HEK293 (cell line): ENCODE data around the gene SRSF11.

Experiments
- CTCF ChIA-PET: fragments of 350-600 bp; formaldehyde crosslinking; extraction: SDS; loops from one replicate; lab custom pipeline; 2021; ENCODE audit warnings: antibody characterized with exemption; lab: Yijun Ruan, JAX
- POLR2A ChIA-PET: fragments of 300-600 bp; formaldehyde crosslinking; extraction: SDS; loops from one replicate; lab custom pipeline; 2020; ENCODE audit warnings: antibody characterized with exemption, inconsistent platforms; lab: Yijun Ruan, JAX
- H3K27ac ChIP-seq: fragments of 200-500 bp; sonication (Bioruptor generic); 2 replicates; pipeline ENCODE4 v1.5.1; 2014; ENCODE audit warnings: low read depth, low read length, control low read depth, inconsistent platforms; ENCODE audit errors: extremely low read depth
- H3K36me3 ChIP-seq, 2 experiments: fragments of 200-500 bp in 1 of 2; sonication (Bioruptor generic) in 1 of 2; 1 replicate in 1 of 2; 2 replicates in 1 of 2; pipeline ENCODE4 v1.5.1; 2014 to 2017; ENCODE audit warnings: inconsistent platforms in 2 of 2, low read length in 2 of 2; ENCODE audit not compliant: control insufficient read depth in 2 of 2, insufficient read depth in 1 of 2
- H3K4me1 ChIP-seq: fragments of 200-500 bp; sonication (Bioruptor generic); 2 replicates; pipeline ENCODE4 v1.5.1; 2014; ENCODE audit warnings: mild to moderate bottlenecking, low read length, inconsistent platforms; ENCODE audit not compliant: control insufficient read depth, insufficient read depth
- H3K4me3 ChIP-seq: 2 replicates; pipeline ENCODE4 v1.5.1; 2011; ENCODE audit warnings: low read depth, mild to moderate bottlenecking, control low read depth, low read length, moderate library complexity
- H3K9me3 ChIP-seq: fragments of 200-500 bp; sonication (Bioruptor generic); 2 replicates; pipeline ENCODE4 v1.5.1; 2014; ENCODE audit warnings: low read depth, low read length, inconsistent platforms; ENCODE audit not compliant: control insufficient read depth, insufficient read depth
- FEZF1 ChIP-seq: fragments of 450-650 bp; formaldehyde crosslinking; IDR thresholded peaks from 2 replicates; pipeline ENCODE4 v1.5.1; 2016; ENCODE audit warnings: missing biosample characterization, missing genetic modification characterization
- GLIS2 ChIP-seq: fragments of 450-650 bp; formaldehyde crosslinking; IDR thresholded peaks from 2 replicates; pipeline ENCODE4 v1.5.1; 2016; ENCODE audit warnings: missing biosample characterization, missing genetic modification characterization
- KLF17 ChIP-seq: fragments of 450-650 bp; formaldehyde crosslinking; IDR thresholded peaks from 2 replicates; pipeline ENCODE4 v1.5.1; 2016; ENCODE audit warnings: missing biosample characterization, missing genetic modification characterization
- SETDB1 ChIP-seq: IDR thresholded peaks from one replicate; pipeline ENCODE4 v1.6.1; 2017; ENCODE audit warnings: mild to moderate bottlenecking, low read length, moderate library complexity, mixed read lengths; ENCODE audit not compliant: insufficient read length
- SP3 ChIP-seq: fragments of 450-650 bp; formaldehyde crosslinking; IDR thresholded peaks from 2 replicates; pipeline ENCODE4 v1.5.1; 2016; ENCODE audit warnings: missing biosample characterization, missing genetic modification characterization
- WT1 ChIP-seq: fragments of 450-650 bp; formaldehyde crosslinking; IDR thresholded peaks from 2 replicates; pipeline ENCODE4 v1.5.1; 2016; ENCODE audit warnings: missing biosample characterization, missing genetic modification characterization
- ZBTB10 ChIP-seq: fragments of 450-650 bp; formaldehyde crosslinking; IDR thresholded peaks from 2 replicates; pipeline ENCODE4 v1.5.1; 2016; ENCODE audit warnings: missing biosample characterization, missing genetic modification characterization
- ZBTB6 ChIP-seq: fragments of 450-650 bp; formaldehyde crosslinking; IDR thresholded peaks from 2 replicates; pipeline ENCODE4 v1.5.1; 2017; ENCODE audit warnings: missing biosample characterization, missing genetic modification characterization
- ZBTB8A ChIP-seq: fragments of 450-650 bp; formaldehyde crosslinking; IDR thresholded peaks from 2 replicates; pipeline ENCODE4 v1.5.1; 2016; ENCODE audit warnings: missing biosample characterization, missing genetic modification characterization
- ZNF121 ChIP-seq: fragments of 450-650 bp; formaldehyde crosslinking; IDR thresholded peaks from 2 replicates; pipeline ENCODE4 v1.5.1; 2016; ENCODE audit warnings: missing biosample characterization, missing genetic modification characterization
- ZNF23 ChIP-seq: fragments of 450-650 bp; formaldehyde crosslinking; IDR thresholded peaks from 2 replicates; pipeline ENCODE4 v1.5.1; 2016; ENCODE audit warnings: missing biosample characterization, missing genetic modification characterization, borderline replicate concordance
- ZNF335 ChIP-seq: fragments of 450-650 bp; formaldehyde crosslinking; conservative IDR thresholded peaks from 2 replicates; pipeline ENCODE4 v1.5.1; 2016; ENCODE audit warnings: missing biosample characterization, missing genetic modification characterization
- ZNF341 ChIP-seq: fragments of 450-650 bp; formaldehyde crosslinking; IDR thresholded peaks from 2 replicates; pipeline ENCODE4; 2016; ENCODE audit warnings: low read depth, missing biosample characterization, missing genetic modification characterization
- ZNF394 ChIP-seq: fragments of 450-650 bp; formaldehyde crosslinking; IDR thresholded peaks from 2 replicates; pipeline ENCODE4 v1.5.1; 2016; ENCODE audit warnings: missing biosample characterization, missing genetic modification characterization, mild to moderate bottlenecking, moderate library complexity, borderline replicate concordance
- ZNF510 ChIP-seq: fragments of 450-650 bp; formaldehyde crosslinking; IDR thresholded peaks from 2 replicates; pipeline ENCODE4 v1.5.1; 2018; ENCODE audit warnings: mild to moderate bottlenecking, missing genetic modification characterization, missing biosample characterization; ENCODE audit not compliant: insufficient replicate concordance
- ZNF521 ChIP-seq: fragments of 450-650 bp; formaldehyde crosslinking; IDR thresholded peaks from 2 replicates; pipeline ENCODE4 v1.5.1; 2017; ENCODE audit warnings: missing biosample characterization, mild to moderate bottlenecking, missing genetic modification characterization
- ZNF530 ChIP-seq: fragments of 450-650 bp; formaldehyde crosslinking; IDR thresholded peaks from 2 replicates; pipeline ENCODE4 v1.5.1; 2016; ENCODE audit warnings: low read depth, missing biosample characterization, missing genetic modification characterization
- ZNF549 ChIP-seq: fragments of 450-650 bp; IDR thresholded peaks from 2 replicates; pipeline ENCODE4 v1.5.1; 2018; ENCODE audit warnings: missing biosample characterization, missing genetic modification characterization, mild to moderate bottlenecking, inconsistent platforms, moderate library complexity
- ZNF571 ChIP-seq: fragments of 450-650 bp; formaldehyde crosslinking; IDR thresholded peaks from 2 replicates; pipeline ENCODE4 v1.5.0; 2017; ENCODE audit warnings: missing biosample characterization, missing genetic modification characterization
- ZNF704 ChIP-seq: fragments of 450-650 bp; formaldehyde crosslinking; IDR thresholded peaks from 2 replicates; pipeline ENCODE4 v1.5.1; 2016; ENCODE audit warnings: missing biosample characterization, missing genetic modification characterization
- ZSCAN16 ChIP-seq: fragments of 450-650 bp; formaldehyde crosslinking; IDR thresholded peaks from 2 replicates; pipeline ENCODE4 v1.5.1; 2016; ENCODE audit warnings: missing biosample characterization, missing genetic modification characterization
- ZSCAN18 ChIP-seq: fragments of 450-650 bp; formaldehyde crosslinking; IDR thresholded peaks from 2 replicates; pipeline ENCODE4 v1.5.1; 2016; ENCODE audit warnings: missing biosample characterization, missing genetic modification characterization
- ZXDB ChIP-seq: fragments of 450-650 bp; formaldehyde crosslinking; IDR thresholded peaks from 2 replicates; pipeline ENCODE4 v1.5.1; 2016; ENCODE audit warnings: missing biosample characterization, missing genetic modification characterization

The SRSF11 gene

GRCh38 chr1:70208292-70208691 is 12.9 kb upstream of the SRSF11 start:
- H3K27ac ChIP-seq: no peak overlapping the region
- no peaks in the 10 kb centered on the region for H3K9me3 ChIP-seq
- POLR2A ChIA-PET: interaction anchor here (0.5 to 1.1 kb wide), 3 partner anchors 13 to 203 kb away, joined by 3 read pairs; partner anchors contain the start of genes CTH and SRSF11
- H3K4me1 ChIP-seq: no peaks in the 10 kb centered on the region
- CTCF ChIA-PET: no interaction called here
- no peak for TF ChIP-seq ZNF121 (tag by site-specific recombination)
- no peak for TF ChIP-seq ZNF549 (tag by site-specific recombination)
- TF ChIP-seq ZXDB: no peak
- TF ChIP-seq ZNF571 (tag by site-specific recombination): no peak
- TF ChIP-seq ZSCAN18 (tag by site-specific recombination): no peak
- H3K36me3 ChIP-seq: peaks cover 8 to 26% of the 10 kb centered on the region in 2 experiments; a peak in 2 of 3 replicates
- H3K4me3 ChIP-seq: no peak overlapping the region

- POLR2A ChIA-PET: interaction anchor here (2.0 kb wide), 1 partner anchor 10 kb away, joined by 6 read pairs; the partner anchor contains the start of gene SRSF11
- H3K9me3 ChIP-seq: no peaks in the 10 kb centered on the region
These were observed 10.4 kb upstream of the SRSF11 start for GRCh38 chr1:70210820-70211219.

GRCh38 chr1:70211541-70211940 is 9.6 kb upstream of the SRSF11 start:
- Histone ChIP-seq H3K4me1 (no peaks in the 10 kb centered on the region), H3K4me3 (no peak overlapping the region), H3K27ac (no peak overlapping the region), H3K9me3 (no peaks in the 10 kb centered on the region), H3K36me3 (peaks cover 8 to 36% of the 10 kb centered on the region in 2 experiments; a peak in 2 of 3 replicates)
- CTCF ChIA-PET: no interaction called here
- no peak for TF ChIP-seq SP3 (tag by site-specific recombination)
- TF ChIP-seq ZBTB6 (tag by site-specific recombination): no peak
- no peak for TF ChIP-seq ZBTB10 (tag by site-specific recombination)
- TF ChIP-seq KLF17 (tag by site-specific recombination): no peak
- TF ChIP-seq ZSCAN16 (tag by site-specific recombination): no peak
- no peak for TF ChIP-seq ZNF394 (tag by site-specific recombination)
- no peak for TF ChIP-seq ZNF341
- TF ChIP-seq ZNF521 (tag by site-specific recombination): no peak
- no peak for TF ChIP-seq FEZF1 (tag by site-specific recombination)
- TF ChIP-seq, all 188 proteins: peak for 0
- POLR2A ChIA-PET: interaction anchor here (2.0 kb wide), 1 partner anchor 9 kb away, joined by 6 read pairs; the partner anchor contains the start of gene SRSF11

More at GRCh38 chr1:70210820-70211219, 10.4 kb upstream of the SRSF11 start:
- no peak overlapping the region for H3K4me3 ChIP-seq
- no peaks in the 10 kb centered on the region for H3K4me1 ChIP-seq
- peaks cover 8 to 35% of the 10 kb centered on the region in 2 experiments; a peak in 2 of 3 replicates for H3K36me3 ChIP-seq
- CTCF ChIA-PET: no interaction called here
- no peak overlapping the region for H3K27ac ChIP-seq
- no peak for TF ChIP-seq ZBTB8A (tag by site-specific recombination)
- no peak for TF ChIP-seq ZNF510 (tag by site-specific recombination)
- TF ChIP-seq ZNF704 (tag by site-specific recombination): no peak
- TF ChIP-seq SETDB1: no peak
- no peak for TF ChIP-seq ZNF530
- no peak for TF ChIP-seq GLIS2
- no peak for TF ChIP-seq WT1 (tag by site-specific recombination)
- no peak for TF ChIP-seq ZNF335
- no peak for TF ChIP-seq ZNF23 (tag by site-specific recombination)
